ENCODE data around the gene ZBTB18.

- no peak for TF ChIP-seq CTCF (IDR thresholded peaks at IDR 0.05)
- no peak for TF ChIP-seq POLR2A (IDR thresholded peaks at IDR 0.05)
- no peak for TF ChIP-seq POLR2AphosphoS5 (IDR thresholded peaks at IDR 0.05)
Observed at GRCh38 chr1:244090645-244091044, 39.6 kb downstream of the ZBTB18 start.

All from breast epithelium (tissue), 3 donors.